ENCODE measurements around the gene DCC. TPM values are rescaled to one million over a fixed set of nuclear protein-coding genes. Genes with fewer than 3 reads are reported as not detected.

Gene DCC
- total RNA-seq, 2 donors from 2014 or later: not detected

DNA sequence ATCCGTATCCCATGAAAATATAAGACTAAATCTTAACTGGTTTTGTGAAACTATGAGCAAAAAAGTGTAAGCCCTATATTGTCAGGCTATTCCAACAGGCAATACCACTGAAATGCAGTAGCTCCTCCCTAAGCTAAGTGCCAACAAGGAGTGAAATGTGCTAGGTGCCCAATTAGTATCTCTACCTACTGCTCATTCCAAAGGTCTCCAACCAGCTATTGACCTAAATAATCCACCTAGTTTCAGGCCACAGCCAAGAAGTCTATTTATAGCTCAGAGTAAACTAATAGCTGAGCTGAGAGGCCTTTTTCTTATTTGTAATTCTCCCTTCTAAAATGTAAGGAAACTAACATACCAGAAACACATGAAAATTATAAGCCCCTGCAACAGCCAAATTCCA, 482.2 kb downstream of the DCC start:
- Mint-ChIP-seq H3K27me3 (no peaks in the 10 kb centered on the region), H3K36me3 (ENCODE audit: low read depth) (no peaks in the 10 kb centered on the region), H3K4me1 (no peaks in the 10 kb centered on the region), H3K4me3 (no peak overlapping the region), H3K27ac (no peak overlapping the region)
- H3K9me3 ChIP-seq (ENCODE audit: control insufficient read depth, low read length, poor library complexity, severe bottlenecking): no peaks in the 10 kb centered on the region
- DNase-seq: no peak
- ATAC-seq: no peak

- no peaks in the 10 kb centered on the region for H3K27me3 Mint-ChIP-seq
- ATAC-seq (no peak), DNase-seq (no peak)
- no peaks in the 10 kb centered on the region for H3K4me1 Mint-ChIP-seq
- H3K27ac Mint-ChIP-seq: no peak overlapping the region
- no peaks in the 10 kb centered on the region for H3K9me3 ChIP-seq (ENCODE audit: control insufficient read depth, low read length, poor library complexity, severe bottlenecking)
- H3K36me3 Mint-ChIP-seq (ENCODE audit: low read depth): no peaks in the 10 kb centered on the region
- H3K4me3 Mint-ChIP-seq: no peak overlapping the region
Measured at GRCh38 chr18:52824126-52824525, 484.1 kb downstream of the DCC start.

- no peak overlapping the region for H3K4me3 Mint-ChIP-seq
- DNase-seq (no peak), ATAC-seq (no peak)
- H3K27me3 Mint-ChIP-seq: no peaks in the 10 kb centered on the region
- no peaks in the 10 kb centered on the region for H3K36me3 Mint-ChIP-seq (ENCODE audit: low read depth)
- no peaks in the 10 kb centered on the region for H3K9me3 ChIP-seq (ENCODE audit: control insufficient read depth, low read length, poor library complexity, severe bottlenecking)
- H3K27ac Mint-ChIP-seq: no peak overlapping the region
- H3K4me1 Mint-ChIP-seq: no peaks in the 10 kb centered on the region
Measured at GRCh38 chr18:52826994-52827393, 487.0 kb downstream of the DCC start.

DNA sequence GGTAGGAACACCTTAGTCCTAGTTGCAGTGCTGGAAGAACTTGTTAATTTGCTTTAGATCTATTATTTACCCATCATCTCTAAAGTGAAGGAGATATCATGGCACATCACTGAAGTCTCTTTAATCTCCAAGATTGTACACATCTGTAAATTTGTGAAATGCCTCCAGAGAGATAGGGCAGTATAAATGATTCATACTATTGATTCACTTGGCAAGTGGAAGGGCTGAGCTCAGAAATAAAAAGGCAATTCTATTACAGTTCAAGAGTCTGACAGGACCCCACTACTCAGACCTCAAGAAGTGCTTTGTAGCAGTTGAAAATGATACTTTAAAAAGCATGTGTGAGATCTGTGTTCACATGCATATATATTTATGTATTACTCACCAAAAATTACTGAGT, 489.3 kb downstream of the DCC start:
- H3K4me1 Mint-ChIP-seq: no peaks in the 10 kb centered on the region
- DNase-seq (no peak), ATAC-seq (no peak)
- H3K27ac Mint-ChIP-seq: no peak overlapping the region
- no peaks in the 10 kb centered on the region for H3K27me3 Mint-ChIP-seq
- no peaks in the 10 kb centered on the region for H3K9me3 ChIP-seq (ENCODE audit: control insufficient read depth, low read length, poor library complexity, severe bottlenecking)
- no peaks in the 10 kb centered on the region for H3K36me3 Mint-ChIP-seq (ENCODE audit: low read depth)
- no peak overlapping the region for H3K4me3 Mint-ChIP-seq

DNA sequence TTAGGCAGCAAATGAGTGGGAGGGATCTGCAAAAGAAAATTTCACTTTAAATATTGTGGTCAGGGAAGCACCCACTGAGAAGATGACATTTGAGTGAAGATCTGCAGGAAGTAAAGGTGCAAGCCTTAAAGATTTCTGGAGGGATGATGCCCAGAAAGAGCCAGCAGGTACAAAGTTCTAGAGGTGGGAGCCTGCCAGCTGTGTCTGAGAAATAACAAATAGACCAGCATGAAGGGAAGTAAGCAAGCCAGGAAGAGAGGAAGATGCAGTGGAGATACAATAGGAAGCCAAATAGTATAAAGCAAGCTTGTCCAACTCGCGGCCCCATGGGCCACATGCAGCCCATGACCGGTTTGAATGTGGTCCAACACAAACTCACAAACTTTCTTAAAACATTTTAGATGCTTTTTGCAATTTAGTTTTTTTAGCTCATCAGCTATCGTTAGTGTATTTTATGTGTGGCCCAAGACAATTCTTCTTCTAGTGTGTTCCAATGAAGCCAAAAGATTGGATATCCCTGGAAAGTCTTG, 489.9 kb downstream of the DCC start:
- no peak for DNase-seq
- H3K4me3 Mint-ChIP-seq: no peak overlapping the region
- no peaks in the 10 kb centered on the region for H3K36me3 Mint-ChIP-seq (ENCODE audit: low read depth)
- no peak overlapping the region for H3K27ac Mint-ChIP-seq
- ATAC-seq: no peak
- no peaks in the 10 kb centered on the region for H3K4me1 Mint-ChIP-seq
- H3K9me3 ChIP-seq (ENCODE audit: control insufficient read depth, low read length, poor library complexity, severe bottlenecking): no peaks in the 10 kb centered on the region
- no peaks in the 10 kb centered on the region for H3K27me3 Mint-ChIP-seq

GRCh38 chr18:52844323-52844722, 504.3 kb downstream of the DCC start:
- H3K27ac Mint-ChIP-seq: no peak overlapping the region

GRCh38 chr18:52845036-52845435, 505.0 kb downstream of the DCC start:
- Mint-ChIP-seq H3K27ac (no peak overlapping the region), H3K4me1 (no peaks in the 10 kb centered on the region), H3K27me3 (no peaks in the 10 kb centered on the region), H3K36me3 (ENCODE audit: low read depth) (no peaks in the 10 kb centered on the region), H3K4me3 (no peak overlapping the region)
- ATAC-seq: no peak
- H3K9me3 ChIP-seq (ENCODE audit: control insufficient read depth, low read length, poor library complexity, severe bottlenecking): no peaks in the 10 kb centered on the region
- DNase-seq: no peak

More at GRCh38 chr18:52844323-52844722, 504.3 kb downstream of the DCC start:
- Mint-ChIP-seq H3K4me3 (no peak overlapping the region), H3K4me1 (no peaks in the 10 kb centered on the region), H3K27me3 (no peaks in the 10 kb centered on the region), H3K36me3 (ENCODE audit: low read depth) (no peaks in the 10 kb centered on the region)
- H3K9me3 ChIP-seq (ENCODE audit: control insufficient read depth, low read length, poor library complexity, severe bottlenecking): no peaks in the 10 kb centered on the region
- no peak for DNase-seq
- ATAC-seq: no peak

GRCh38 chr18:52850031-52850560, 510.1 kb downstream of the DCC start:
- Mint-ChIP-seq H3K4me3 (no peak overlapping the region), H3K4me1 (no peaks in the 10 kb centered on the region), H3K36me3 (ENCODE audit: low read depth) (no peaks in the 10 kb centered on the region), H3K27ac (no peak overlapping the region), H3K27me3 (no peaks in the 10 kb centered on the region)
- DNase-seq: no peak
- H3K9me3 ChIP-seq (ENCODE audit: control insufficient read depth, low read length, poor library complexity, severe bottlenecking): no peaks in the 10 kb centered on the region
- ATAC-seq: no peak

DNA sequence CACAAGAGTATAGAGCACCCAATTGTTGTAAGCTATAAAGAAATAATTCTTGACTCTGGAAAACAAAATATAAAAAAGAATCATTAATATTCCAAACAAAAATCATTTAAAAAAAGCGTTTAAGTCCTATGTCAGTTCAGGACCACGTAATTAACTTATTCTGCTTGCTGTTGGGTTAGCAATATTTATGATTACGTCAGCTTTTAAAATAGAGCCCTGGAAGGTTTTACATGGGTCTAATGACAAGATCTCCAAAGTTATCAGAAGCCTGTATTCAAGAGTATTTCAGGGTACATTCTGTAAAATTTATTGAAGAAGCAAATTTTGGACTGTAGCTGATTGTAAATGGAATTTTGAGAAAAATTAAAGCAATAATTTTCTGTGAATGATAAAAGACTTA, 521.6 kb downstream of the DCC start:
- H3K36me3 Mint-ChIP-seq (ENCODE audit: low read depth): no peaks in the 10 kb centered on the region
- ATAC-seq: no peak
- H3K4me3 Mint-ChIP-seq: no peak overlapping the region
- H3K9me3 ChIP-seq (ENCODE audit: control insufficient read depth, low read length, poor library complexity, severe bottlenecking): no peaks in the 10 kb centered on the region
- no peak overlapping the region for H3K27ac Mint-ChIP-seq
- DNase-seq: no peak
- H3K27me3 Mint-ChIP-seq: no peaks in the 10 kb centered on the region
- no peaks in the 10 kb centered on the region for H3K4me1 Mint-ChIP-seq

DNA sequence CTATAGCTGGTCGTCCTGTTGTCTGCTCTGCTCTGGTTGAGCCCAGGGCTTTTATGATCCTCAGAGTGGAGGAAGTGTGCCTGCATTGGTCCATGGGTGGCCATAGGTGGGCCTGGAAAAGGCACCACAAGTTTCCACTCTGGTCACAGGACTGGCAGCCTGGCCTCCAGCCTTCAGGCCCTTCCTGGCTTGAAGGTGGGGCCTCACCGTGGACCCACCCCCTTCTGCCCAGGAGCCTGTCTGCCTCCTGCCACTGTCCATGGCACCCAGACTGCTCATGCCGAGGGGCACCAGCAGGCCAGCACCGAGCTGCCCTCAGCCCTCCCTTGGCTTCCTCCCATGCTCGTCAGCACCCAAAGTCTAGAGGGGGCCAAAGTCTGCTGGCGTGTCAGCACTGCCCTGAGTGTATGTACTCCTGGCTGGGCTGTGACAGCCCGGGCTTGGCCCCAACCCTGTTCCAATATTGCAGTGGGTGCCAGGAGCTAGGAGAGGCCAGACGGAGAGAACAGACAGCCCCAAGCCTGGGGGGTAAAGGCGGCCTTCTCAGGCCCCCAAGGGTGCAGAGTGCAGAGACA, 529.4 kb downstream of the DCC start:
- ATAC-seq (no peak), DNase-seq (peak in 1 of 3 donors; percentile 7)
- Mint-ChIP-seq H3K27me3 (no peaks in the 10 kb centered on the region), H3K27ac (no peak overlapping the region), H3K4me1 (no peaks in the 10 kb centered on the region), H3K36me3 (ENCODE audit: low read depth) (no peaks in the 10 kb centered on the region), H3K4me3 (no peak overlapping the region)
- no peaks in the 10 kb centered on the region for H3K9me3 ChIP-seq (ENCODE audit: control insufficient read depth, low read length, poor library complexity, severe bottlenecking)

- Mint-ChIP-seq H3K4me1 (no peaks in the 10 kb centered on the region), H3K27ac (no peak overlapping the region)
- no peak for ATAC-seq
Measured at GRCh38 chr18:52869942-52870907, 530.2 kb downstream of the DCC start.

DNA sequence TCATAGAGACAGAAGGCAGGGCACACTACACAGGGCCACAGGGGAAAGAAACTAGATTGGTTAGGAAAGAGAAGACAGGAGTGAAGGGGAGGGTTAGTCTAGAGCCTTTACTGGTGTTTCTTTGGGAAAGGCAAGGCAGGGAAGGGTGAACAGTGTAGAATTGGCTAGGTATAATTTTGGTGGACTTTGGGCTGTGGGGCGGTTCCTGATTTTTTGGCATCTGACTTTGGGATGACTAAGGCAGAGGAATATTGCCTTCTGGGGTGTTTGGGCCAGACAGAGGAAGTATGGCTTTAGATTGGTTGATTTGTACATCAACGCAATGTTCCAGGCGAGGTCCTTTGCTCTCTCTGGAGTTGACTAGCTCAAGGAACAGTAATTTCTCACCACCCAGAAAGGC, 534.8 kb downstream of the DCC start:
- Mint-ChIP-seq H3K4me1 (no peaks in the 10 kb centered on the region), H3K27ac (no peak overlapping the region), H3K36me3 (ENCODE audit: low read depth) (no peaks in the 10 kb centered on the region), H3K4me3 (no peak overlapping the region), H3K27me3 (no peaks in the 10 kb centered on the region)
- no peak for DNase-seq
- H3K9me3 ChIP-seq (ENCODE audit: control insufficient read depth, low read length, poor library complexity, severe bottlenecking): no peaks in the 10 kb centered on the region
- no peak for ATAC-seq

More at GRCh38 chr18:52869942-52870907, 530.2 kb downstream of the DCC start:
- Mint-ChIP-seq H3K27me3 (no peaks in the 10 kb centered on the region), H3K4me3 (no peak overlapping the region), H3K36me3 (ENCODE audit: low read depth) (no peaks in the 10 kb centered on the region)
- no peak for DNase-seq
- no peaks in the 10 kb centered on the region for H3K9me3 ChIP-seq (ENCODE audit: control insufficient read depth, low read length, poor library complexity, severe bottlenecking)

DNA sequence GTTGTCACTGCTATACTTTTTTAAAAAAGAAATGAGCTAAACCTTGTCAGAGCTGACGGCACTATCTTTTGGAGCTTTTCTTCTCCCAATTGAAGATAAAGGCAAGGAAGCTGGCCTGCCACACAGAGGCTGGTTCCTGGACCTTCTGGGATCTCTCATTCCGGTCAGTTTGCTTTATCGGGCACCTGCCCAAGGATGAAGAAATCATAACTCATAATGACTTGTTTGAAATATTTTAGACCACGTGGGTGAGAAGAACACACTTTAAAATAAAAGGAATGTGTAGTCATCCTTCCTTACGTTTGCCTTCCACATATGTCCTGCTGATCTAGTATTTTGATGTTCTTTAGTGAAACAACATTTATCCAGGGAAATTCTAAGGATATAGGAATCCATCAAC, 535.7 kb downstream of the DCC start:
- no peaks in the 10 kb centered on the region for H3K9me3 ChIP-seq (ENCODE audit: control insufficient read depth, low read length, poor library complexity, severe bottlenecking)
- Mint-ChIP-seq H3K36me3 (ENCODE audit: low read depth) (no peaks in the 10 kb centered on the region), H3K4me3 (no peak overlapping the region), H3K27ac (no peak overlapping the region), H3K27me3 (no peaks in the 10 kb centered on the region), H3K4me1 (no peaks in the 10 kb centered on the region)
- ATAC-seq (no peak), DNase-seq (no peak)
